ENCODE measurements around the gene DIP2C.

DIP2C gene

DNA sequence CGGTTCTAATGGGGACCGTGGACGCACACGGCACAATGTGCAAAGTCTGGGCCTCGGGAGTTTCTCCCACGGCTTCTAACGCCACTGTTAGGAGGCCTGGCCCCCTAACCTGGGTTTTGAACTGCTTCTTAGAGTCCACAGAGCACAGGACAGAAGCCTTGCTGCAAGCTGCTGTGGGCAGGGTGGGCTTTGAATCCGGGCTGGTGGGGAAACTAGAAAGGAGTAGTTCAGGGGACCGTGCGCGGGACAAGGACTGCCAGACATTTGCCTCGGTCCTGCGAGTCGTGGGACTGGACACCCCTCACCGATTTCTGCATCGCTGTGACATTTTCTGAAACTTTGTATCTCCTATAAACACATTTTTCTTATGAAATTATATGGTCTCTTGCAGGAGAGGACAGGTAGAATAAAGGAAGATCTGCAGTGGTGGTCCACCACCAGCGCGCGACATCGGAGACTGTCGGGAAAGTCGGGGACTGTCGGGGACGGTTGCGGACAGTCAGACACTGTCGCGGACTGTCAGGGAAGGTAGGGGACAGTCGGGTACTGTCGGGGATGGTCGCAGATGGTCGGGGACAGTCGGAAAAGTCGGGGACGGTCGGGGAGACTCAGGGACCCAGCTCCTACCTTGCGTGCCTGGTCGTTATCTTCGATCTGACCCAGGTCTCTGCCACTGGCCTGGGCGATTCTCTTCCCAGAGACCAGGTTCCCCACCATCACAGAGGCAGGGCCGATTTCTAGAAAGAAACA, 332.1 kb downstream of the DIP2C start:
- no peak overlapping the region for H3K23ac ChIP-seq (ENCODE audit: low read length)
- H4K12ac ChIP-seq (ENCODE audit: low read depth, low read length) = no peak overlapping the region
- H3K4me1 ChIP-seq (ENCODE audit: control insufficient read depth in 1 of 2, insufficient read depth in 2 of 2, low read length in 2 of 2) = peaks cover 0 to 7% of the 10 kb centered on the region in 2 experiments
- no peak overlapping the region for H3K27ac ChIP-seq (ENCODE audit: low read depth, low read length)
- no peaks in the 10 kb centered on the region for H3K79me2 ChIP-seq (ENCODE audit: control insufficient read depth, insufficient read depth, low read length, poor library complexity)
- no peak overlapping the region for H2BK120ac ChIP-seq (ENCODE audit: insufficient read depth, low read length, poor library complexity)
- H3K4me3 ChIP-seq (ENCODE audit: low read depth, low read length) = no peak overlapping the region
- no peak overlapping the region for H2AFZ ChIP-seq (ENCODE audit: insufficient read depth, low read length, poor library complexity)
- H4K8ac ChIP-seq (ENCODE audit: low read depth, low read length) = no peak overlapping the region
- H3K9me3 ChIP-seq (ENCODE audit: insufficient read depth, low read depth, low read length) = peaks cover 4% of the 10 kb centered on the region
- H3K9ac ChIP-seq (ENCODE audit: low read length) = no peak overlapping the region
- H3K14ac ChIP-seq (ENCODE audit: low read length) = no peak overlapping the region
- no CpG with 5 or more reads among the region's 40 CpGs for WGBS (ENCODE audit: extremely low coverage, insufficient coverage, insufficient read length)
- H2BK12ac ChIP-seq (ENCODE audit: low read length) = no peak overlapping the region
- H3K27me3 ChIP-seq (ENCODE audit: insufficient read depth, low read length) = no peaks in the 10 kb centered on the region
- H3K79me1 ChIP-seq (ENCODE audit: low read length) = peaks cover 5% of the 10 kb centered on the region
- DNase-seq = no peak
- H2AK5ac ChIP-seq (ENCODE audit: low read length) = no peak overlapping the region
- no peak overlapping the region for H3K18ac ChIP-seq (ENCODE audit: low read length)
- H3K36me3 ChIP-seq (ENCODE audit: control insufficient read depth in 1 of 2, insufficient read depth in 2 of 2, low read length in 2 of 2) = peaks cover 50 to 60% of the 10 kb centered on the region in 2 experiments
- H2BK5ac ChIP-seq (ENCODE audit: low read depth, low read length, poor library complexity) = no peak overlapping the region
- H4K91ac ChIP-seq (ENCODE audit: low read depth, low read length) = no peak overlapping the region
- no peak overlapping the region for H3K4me2 ChIP-seq (ENCODE audit: low read length)
- H3K4ac ChIP-seq (ENCODE audit: low read depth, low read length) = no peak overlapping the region

DNA sequence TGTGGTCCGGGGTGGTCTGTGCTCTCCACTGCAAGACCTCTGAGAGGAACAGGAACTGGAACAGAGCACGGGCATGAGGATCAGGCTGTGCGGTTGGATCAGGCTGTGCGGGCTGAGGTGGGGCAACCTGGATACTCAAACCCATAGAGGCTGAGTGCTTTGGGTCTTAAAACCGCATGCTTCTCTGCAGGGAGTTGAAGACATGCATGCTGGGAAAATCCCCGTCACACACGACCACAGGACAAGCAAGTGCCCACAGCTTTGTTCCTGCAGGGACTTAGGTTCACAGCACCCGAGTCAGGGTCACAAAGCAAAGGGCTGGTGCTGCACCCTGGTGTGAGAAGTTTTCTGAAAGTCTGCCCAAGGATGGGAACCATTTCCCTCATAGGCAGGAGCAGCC, 333.0 kb downstream of the DIP2C start:
- H3K9ac ChIP-seq (ENCODE audit: low read length) = peak overlapping the region; percentile 29
- H2AK5ac ChIP-seq (ENCODE audit: low read length) = no peak overlapping the region
- H3K4me3 ChIP-seq (ENCODE audit: low read depth, low read length) = peak overlapping the region; percentile 21
- H3K23ac ChIP-seq (ENCODE audit: low read length) = no peak overlapping the region
- no peak overlapping the region for H2BK120ac ChIP-seq (ENCODE audit: insufficient read depth, low read length, poor library complexity)
- H3K27ac ChIP-seq (ENCODE audit: low read depth, low read length) = no peak overlapping the region
- peaks cover 41 to 54% of the 10 kb centered on the region in 2 experiments for H3K36me3 ChIP-seq (ENCODE audit: control insufficient read depth in 1 of 2, insufficient read depth in 2 of 2, low read length in 2 of 2)
- no peak overlapping the region for H3K4me2 ChIP-seq (ENCODE audit: low read length)
- no peak overlapping the region for H4K91ac ChIP-seq (ENCODE audit: low read depth, low read length)
- H2BK12ac ChIP-seq (ENCODE audit: low read length) = no peak overlapping the region
- H2BK5ac ChIP-seq (ENCODE audit: low read depth, low read length, poor library complexity) = no peak overlapping the region
- no CpG with 5 or more reads among the region's 8 CpGs for WGBS (ENCODE audit: extremely low coverage, insufficient coverage, insufficient read length)
- no peak overlapping the region for H2AFZ ChIP-seq (ENCODE audit: insufficient read depth, low read length, poor library complexity)
- no peak overlapping the region for H4K8ac ChIP-seq (ENCODE audit: low read depth, low read length)
- no peaks in the 10 kb centered on the region for H3K27me3 ChIP-seq (ENCODE audit: insufficient read depth, low read length)
- H3K9me3 ChIP-seq (ENCODE audit: insufficient read depth, low read depth, low read length) = peaks cover 4% of the 10 kb centered on the region
- H3K79me2 ChIP-seq (ENCODE audit: control insufficient read depth, insufficient read depth, low read length, poor library complexity) = no peaks in the 10 kb centered on the region
- no peaks in the 10 kb centered on the region for H3K4me1 ChIP-seq (ENCODE audit: control insufficient read depth in 1 of 2, insufficient read depth in 2 of 2, low read length in 2 of 2)
- H4K12ac ChIP-seq (ENCODE audit: low read depth, low read length) = no peak overlapping the region
- no peak for DNase-seq
- no peak overlapping the region for H3K4ac ChIP-seq (ENCODE audit: low read depth, low read length)
- H3K18ac ChIP-seq (ENCODE audit: low read length) = no peak overlapping the region
- no peak overlapping the region for H3K14ac ChIP-seq (ENCODE audit: low read length)
- H3K79me1 ChIP-seq (ENCODE audit: low read length) = peaks cover 3% of the 10 kb centered on the region

- H3K14ac ChIP-seq (ENCODE audit: low read length) = no peak overlapping the region
- H4K91ac ChIP-seq (ENCODE audit: low read depth, low read length) = no peak overlapping the region
- H3K79me2 ChIP-seq (ENCODE audit: control insufficient read depth, insufficient read depth, low read length, poor library complexity) = no peaks in the 10 kb centered on the region
- no peak overlapping the region for H2AFZ ChIP-seq (ENCODE audit: insufficient read depth, low read length, poor library complexity)
- WGBS (ENCODE audit: extremely low coverage, insufficient coverage, insufficient read length) = no CpG with 5 or more reads among the region's 20 CpGs
- no peaks in the 10 kb centered on the region for H3K79me1 ChIP-seq (ENCODE audit: low read length)
- no peak overlapping the region for H2BK5ac ChIP-seq (ENCODE audit: low read depth, low read length, poor library complexity)
- DNase-seq = no peak
- no peak overlapping the region for H3K18ac ChIP-seq (ENCODE audit: low read length)
- H2BK12ac ChIP-seq (ENCODE audit: low read length) = no peak overlapping the region
- H3K4ac ChIP-seq (ENCODE audit: low read depth, low read length) = no peak overlapping the region
- H3K4me2 ChIP-seq (ENCODE audit: low read length) = no peak overlapping the region
- H3K27ac ChIP-seq (ENCODE audit: low read depth, low read length) = no peak overlapping the region
- H3K27me3 ChIP-seq (ENCODE audit: insufficient read depth, low read length) = no peaks in the 10 kb centered on the region
- H3K4me1 ChIP-seq (ENCODE audit: control insufficient read depth in 1 of 2, insufficient read depth in 2 of 2, low read length in 2 of 2) = no peaks in the 10 kb centered on the region
- no peak overlapping the region for H2BK120ac ChIP-seq (ENCODE audit: insufficient read depth, low read length, poor library complexity)
- H3K36me3 ChIP-seq (ENCODE audit: control insufficient read depth in 1 of 2, insufficient read depth in 2 of 2, low read length in 2 of 2) = peaks cover 38 to 55% of the 10 kb centered on the region in 2 experiments
- no peak overlapping the region for H4K8ac ChIP-seq (ENCODE audit: low read depth, low read length)
- H2AK5ac ChIP-seq (ENCODE audit: low read length) = peak overlapping the region; percentile 13
- no peak overlapping the region for H3K4me3 ChIP-seq (ENCODE audit: low read depth, low read length)
- H3K9ac ChIP-seq (ENCODE audit: low read length) = no peak overlapping the region
- no peak overlapping the region for H4K12ac ChIP-seq (ENCODE audit: low read depth, low read length)
- H3K23ac ChIP-seq (ENCODE audit: low read length) = no peak overlapping the region
- H3K9me3 ChIP-seq (ENCODE audit: insufficient read depth, low read depth, low read length) = peaks cover 4% of the 10 kb centered on the region
Measured at GRCh38 chr10:354901-355617, 334.4 kb downstream of the DIP2C start.

GRCh38 chr10:352476-353235, 336.8 kb downstream of the DIP2C start:
- Histone ChIP-seq H4K91ac (ENCODE audit: low read depth, low read length) (no peak overlapping the region), H3K4me1 (ENCODE audit: control insufficient read depth in 1 of 2, insufficient read depth in 2 of 2, low read length in 2 of 2) (no peaks in the 10 kb centered on the region), H3K14ac (ENCODE audit: low read length) (no peak overlapping the region), H3K4ac (ENCODE audit: low read depth, low read length) (no peak overlapping the region), H3K18ac (ENCODE audit: low read length) (no peak overlapping the region), H3K4me2 (ENCODE audit: low read length) (no peak overlapping the region), H2BK12ac (ENCODE audit: low read length) (no peak overlapping the region), H3K79me2 (ENCODE audit: control insufficient read depth, insufficient read depth, low read length, poor library complexity) (no peaks in the 10 kb centered on the region), H3K9ac (ENCODE audit: low read length) (no peak overlapping the region), H3K79me1 (ENCODE audit: low read length) (no peaks in the 10 kb centered on the region), H2BK5ac (ENCODE audit: low read depth, low read length, poor library complexity) (no peak overlapping the region), H2BK120ac (ENCODE audit: insufficient read depth, low read length, poor library complexity) (no peak overlapping the region), H2AFZ (ENCODE audit: insufficient read depth, low read length, poor library complexity) (no peak overlapping the region), H3K27me3 (ENCODE audit: insufficient read depth, low read length) (no peaks in the 10 kb centered on the region), H3K27ac (ENCODE audit: low read depth, low read length) (no peak overlapping the region), H3K23ac (ENCODE audit: low read length) (no peak overlapping the region), H2AK5ac (ENCODE audit: low read length) (no peak overlapping the region), H3K9me3 (ENCODE audit: insufficient read depth, low read depth, low read length) (peaks cover 4% of the 10 kb centered on the region), H4K12ac (ENCODE audit: low read depth, low read length) (no peak overlapping the region), H3K4me3 (ENCODE audit: low read depth, low read length) (no peak overlapping the region), H4K8ac (ENCODE audit: low read depth, low read length) (no peak overlapping the region), H3K36me3 (ENCODE audit: control insufficient read depth in 1 of 2, insufficient read depth in 2 of 2, low read length in 2 of 2) (peaks cover 41 to 59% of the 10 kb centered on the region in 2 experiments)
- WGBS (ENCODE audit: extremely low coverage, insufficient coverage, insufficient read length) = no CpG with 5 or more reads among the region's 21 CpGs
- DNase-seq = no peak

All from trophoblast cell (in vitro differentiated cells and primary cell).